ENCODE results near the gene MCEMP1.

The MCEMP1 gene

GRCh38 chr19:7703332-7703731 lies 26.4 kb downstream of the MCEMP1 start:
- TF ChIP-seq CTCF (conservative IDR thresholded peaks at IDR 0.05) = no peak
- H3K27ac ChIP-seq = no peak overlapping the region

GRCh38 chr19:7704280-7705060 lies 27.6 kb downstream of the MCEMP1 start:
- TF ChIP-seq CTCF (conservative IDR thresholded peaks at IDR 0.05) = no peak
- H3K27ac ChIP-seq = no peak overlapping the region

- no peak for TF ChIP-seq CTCF (conservative IDR thresholded peaks at IDR 0.05)
- H3K27ac ChIP-seq = no peak overlapping the region
Measured at GRCh38 chr19:7705387-7706187, 28.7 kb downstream of the MCEMP1 start.

GRCh38 chr19:7706188-7706954 lies 29.5 kb downstream of the MCEMP1 start:
- no peak overlapping the region for H3K27ac ChIP-seq
- no peak for TF ChIP-seq CTCF (conservative IDR thresholded peaks at IDR 0.05)

- H3K27ac ChIP-seq = no peak overlapping the region
- TF ChIP-seq CTCF (conservative IDR thresholded peaks at IDR 0.05) = no peak
Measured at GRCh38 chr19:7706955-7707456, 30.1 kb downstream of the MCEMP1 start.

- TF ChIP-seq CTCF (conservative IDR thresholded peaks at IDR 0.05) = no peak
- H3K27ac ChIP-seq = no peak overlapping the region
Measured at GRCh38 chr19:7709932-7710460, 33.1 kb downstream of the MCEMP1 start.

All from VCaP (cell line).